Dermis microvascular lymphatic vessel endothelial cell (primary cell): ENCODE data around the gene NPR3. TPM values are rescaled to one million over a fixed set of nuclear protein-coding genes. Genes with fewer than 3 reads are reported as not detected.
A peak's percentile ranks its signal among the peaks of the same experiment; 100 is the strongest.

Experiments
- DNase-seq, 2 donors: peaks; one replicate each; pipeline versions ENCODE4 v3.0.0 to v3.0.0-alpha.2; 2010; ENCODE audit warnings: low read depth in 2 of 2
- total RNA-seq: library from RNA; depleted of rRNA; stranded (reverse); fragments of >200 nt; gene quantifications from 2 replicates; pipeline ENCODE4 v1.2.1, GENCODE V29; 2014

Gene NPR3
- total RNA-seq, 1 donor from 2014 or later, result 0.13 TPM

DNA sequence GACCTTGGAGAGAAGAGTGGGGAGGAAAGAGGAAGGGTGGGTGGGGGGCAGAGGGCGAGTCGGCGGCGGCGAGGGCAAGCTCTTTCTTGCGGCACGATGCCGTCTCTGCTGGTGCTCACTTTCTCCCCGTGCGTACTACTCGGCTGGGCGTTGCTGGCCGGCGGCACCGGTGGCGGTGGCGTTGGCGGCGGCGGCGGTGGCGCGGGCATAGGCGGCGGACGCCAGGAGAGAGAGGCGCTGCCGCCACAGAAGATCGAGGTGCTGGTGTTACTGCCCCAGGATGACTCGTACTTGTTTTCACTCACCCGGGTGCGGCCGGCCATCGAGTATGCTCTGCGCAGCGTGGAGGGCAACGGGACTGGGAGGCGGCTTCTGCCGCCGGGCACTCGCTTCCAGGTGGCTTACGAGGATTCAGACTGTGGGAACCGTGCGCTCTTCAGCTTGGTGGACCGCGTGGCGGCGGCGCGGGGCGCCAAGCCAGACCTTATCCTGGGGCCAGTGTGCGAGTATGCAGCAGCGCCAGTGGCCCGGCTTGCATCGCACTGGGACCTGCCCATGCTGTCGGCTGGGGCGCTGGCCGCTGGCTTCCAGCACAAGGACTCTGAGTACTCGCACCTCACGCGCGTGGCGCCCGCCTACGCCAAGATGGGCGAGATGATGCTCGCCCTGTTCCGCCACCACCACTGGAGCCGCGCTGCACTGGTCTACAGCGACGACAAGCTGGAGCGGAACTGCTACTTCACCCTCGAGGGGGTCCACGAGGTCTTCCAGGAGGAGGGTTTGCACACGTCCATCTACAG is 760 bp downstream of the NPR3 start:
- peak in 1 of 2 donors; percentile 23 for DNase-seq

DNA sequence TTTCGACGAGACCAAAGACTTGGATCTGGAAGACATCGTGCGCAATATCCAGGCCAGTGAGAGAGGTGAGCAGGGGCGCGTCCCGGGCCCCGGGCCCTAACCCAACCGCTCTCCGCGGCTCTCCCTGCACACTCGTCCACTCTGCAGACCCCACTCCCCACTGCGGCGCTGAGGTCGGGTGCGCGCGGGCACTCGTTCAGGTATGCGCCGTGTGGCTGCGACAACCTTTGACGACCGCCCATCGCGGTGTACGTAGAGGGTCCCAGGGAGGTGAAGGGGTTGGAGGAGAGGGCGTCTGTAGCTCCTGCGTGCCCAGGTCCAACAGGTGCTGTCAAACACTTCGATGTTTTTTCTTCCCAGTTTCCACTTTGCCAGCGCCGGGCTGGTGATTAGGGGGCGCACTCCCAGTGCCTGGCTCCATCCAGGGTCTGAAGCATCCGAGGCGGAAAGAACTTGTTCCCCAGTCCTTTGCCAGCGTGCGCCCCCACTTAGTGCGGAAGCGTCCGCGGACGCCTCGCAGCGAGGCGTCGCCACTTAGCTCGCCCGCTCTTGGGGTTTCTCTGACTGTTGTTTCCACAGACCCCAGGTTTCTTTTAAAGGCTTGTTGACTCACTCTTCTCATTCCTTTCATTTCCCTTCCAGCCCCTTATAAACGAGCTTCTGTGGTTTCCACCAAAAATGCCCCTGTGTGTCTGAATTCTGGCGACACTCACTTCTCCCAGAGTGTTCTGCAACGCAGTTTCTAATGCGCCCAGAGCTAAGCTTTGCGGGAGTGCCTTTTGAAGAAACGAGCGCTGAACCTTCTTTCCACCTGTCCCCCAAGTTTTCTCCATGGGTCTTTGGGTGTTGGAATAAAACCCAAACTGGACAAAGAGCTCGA is 1.6 kb downstream of the NPR3 start:
- DNase-seq, result no peak

DNA sequence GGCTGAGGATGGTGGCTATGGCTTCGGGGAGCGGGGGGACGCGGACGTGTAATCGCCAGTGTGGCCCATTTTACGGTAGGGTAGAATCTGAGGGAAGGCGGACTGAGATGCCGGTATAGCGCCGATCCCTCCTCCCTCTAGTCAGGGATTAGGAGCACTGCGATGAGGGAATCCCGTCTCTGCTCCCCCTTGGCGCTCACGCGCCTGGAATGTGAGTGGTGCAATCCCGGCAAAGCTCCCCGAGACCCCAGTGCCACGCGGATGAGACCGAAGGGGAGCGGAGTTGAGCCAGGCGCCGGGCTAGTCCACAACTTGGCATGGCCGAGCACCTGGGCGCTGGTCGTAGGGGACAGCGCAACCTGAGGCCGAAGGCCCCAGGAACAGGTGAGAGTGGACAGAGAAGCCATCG is 2.2 kb downstream of the NPR3 start:
- no peak for DNase-seq

DNA sequence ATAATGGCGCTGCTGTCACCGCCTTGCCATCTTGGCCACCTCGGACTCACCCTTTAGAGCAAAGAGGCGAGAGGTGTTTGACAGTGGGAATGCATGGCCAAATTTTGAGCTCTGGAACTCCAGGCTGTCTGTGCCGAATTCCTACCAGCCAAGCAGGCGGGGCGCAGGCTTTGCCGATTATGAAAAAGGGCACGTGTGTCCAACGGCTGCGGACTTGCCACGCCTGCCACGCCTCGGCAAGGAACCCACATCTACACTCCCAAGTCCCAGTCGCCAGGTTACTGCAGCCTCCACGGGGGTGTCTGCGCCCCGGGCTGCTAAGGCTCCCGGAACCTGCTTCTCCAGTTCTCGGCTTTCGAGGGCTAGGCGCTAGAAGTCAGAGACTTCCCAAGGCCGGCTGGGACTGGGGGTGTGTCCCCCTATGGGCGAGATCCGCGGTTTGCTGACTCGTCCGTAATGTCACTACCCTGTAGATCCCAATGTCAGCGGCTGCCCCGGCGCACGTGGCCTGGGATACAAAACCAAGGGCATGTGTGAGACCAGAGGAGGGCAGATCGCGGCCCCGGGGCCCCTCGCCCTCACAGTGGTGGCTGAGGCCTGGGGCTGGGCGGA is 2.8 kb downstream of the NPR3 start:
- no peak for DNase-seq

DNA sequence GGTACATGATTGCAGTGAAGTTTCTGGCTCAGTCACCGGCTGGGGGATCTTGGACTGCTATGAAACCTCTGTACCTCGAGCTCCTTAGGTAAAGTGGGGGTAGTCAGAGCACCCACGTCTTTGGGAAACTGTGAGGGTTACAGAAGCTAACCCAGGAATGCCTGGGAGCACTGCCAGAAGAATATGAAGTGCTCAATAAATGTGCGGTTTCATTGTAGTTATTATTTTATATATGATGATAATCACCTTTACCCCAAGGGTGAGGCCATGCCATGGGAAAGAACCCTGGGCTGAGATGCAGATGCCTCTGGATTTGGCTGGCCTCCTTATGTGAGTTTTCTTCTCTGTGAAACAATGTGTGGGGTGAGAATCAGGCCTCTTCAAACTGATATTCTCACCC is 3.7 kb downstream of the NPR3 start:
- DNase-seq, result no peak

DNA sequence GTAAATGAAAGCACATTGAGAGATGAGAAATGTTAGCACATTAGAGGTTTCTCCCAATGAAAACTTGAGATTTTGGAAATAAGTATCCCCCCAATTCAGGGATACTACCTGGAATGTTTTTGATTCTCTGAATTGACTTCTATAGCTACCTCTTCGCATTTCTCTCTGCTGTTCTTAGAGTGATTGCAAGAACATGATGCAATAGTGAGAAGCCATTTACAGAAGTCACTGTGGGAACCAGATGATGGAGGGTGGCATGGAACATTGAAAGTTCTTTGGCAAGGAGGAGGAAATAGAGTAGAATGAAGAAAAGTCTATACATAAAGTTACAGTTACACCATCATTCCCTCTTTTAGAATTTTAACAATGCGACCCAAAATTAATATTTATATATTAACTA is 9.2 kb downstream of the NPR3 start:
- no peak for DNase-seq

DNA sequence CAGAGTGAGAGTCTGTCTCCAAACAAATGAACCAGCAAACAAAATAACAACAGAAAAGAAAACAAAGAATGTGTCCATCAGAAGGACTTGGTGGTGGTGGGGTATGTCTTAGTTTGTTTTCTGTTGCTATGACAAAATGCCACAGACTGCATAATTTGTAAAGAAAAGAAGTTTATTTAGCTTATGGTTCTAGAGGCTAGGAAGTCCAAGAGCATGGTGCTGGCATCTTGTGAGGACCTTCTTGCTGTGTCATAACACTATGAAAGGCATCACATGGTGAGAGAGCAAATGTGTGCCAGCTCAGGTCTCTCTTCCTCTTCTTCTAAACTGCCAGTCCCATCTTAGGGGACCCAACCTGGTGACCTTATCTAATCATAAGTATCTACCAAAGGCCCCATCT is 10.5 kb downstream of the NPR3 start:
- no peak for DNase-seq

DNA sequence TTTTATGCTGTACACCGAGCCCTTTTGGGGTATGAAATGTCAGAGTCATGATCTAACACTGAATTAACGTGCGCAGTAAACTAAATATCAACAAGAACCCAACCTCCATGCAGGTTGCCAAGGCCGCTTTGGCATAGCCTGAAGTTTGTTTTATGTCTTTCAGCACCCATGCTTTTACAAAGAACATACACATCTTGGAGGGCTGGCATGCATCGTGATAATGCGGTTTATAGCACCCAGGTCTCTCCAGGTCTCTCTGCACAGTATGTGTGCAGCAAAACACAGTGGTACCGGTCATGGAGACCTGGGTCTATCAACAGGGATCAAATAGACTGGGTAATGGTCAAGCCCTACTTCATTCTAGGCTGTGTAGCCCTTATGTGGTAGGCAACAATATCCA is 11.8 kb downstream of the NPR3 start:
- DNase-seq, result no peak

DNA sequence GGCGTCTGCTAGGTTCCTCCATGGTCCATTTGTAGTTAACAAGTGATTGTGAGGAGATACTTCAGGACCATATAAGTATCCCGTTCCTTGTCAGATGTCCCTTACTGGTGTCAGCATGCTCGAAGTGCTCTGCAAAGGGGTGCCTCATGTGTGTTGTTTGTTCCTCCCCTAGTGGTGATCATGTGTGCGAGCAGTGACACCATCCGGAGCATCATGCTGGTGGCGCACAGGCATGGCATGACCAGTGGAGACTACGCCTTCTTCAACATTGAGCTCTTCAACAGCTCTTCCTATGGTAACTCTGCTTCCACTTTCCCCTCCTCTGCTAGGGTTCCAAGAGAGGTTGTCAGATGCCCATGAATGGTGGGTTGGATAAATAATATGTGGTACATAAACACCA is 13.4 kb downstream of the NPR3 start:
- DNase-seq, result no peak

DNA sequence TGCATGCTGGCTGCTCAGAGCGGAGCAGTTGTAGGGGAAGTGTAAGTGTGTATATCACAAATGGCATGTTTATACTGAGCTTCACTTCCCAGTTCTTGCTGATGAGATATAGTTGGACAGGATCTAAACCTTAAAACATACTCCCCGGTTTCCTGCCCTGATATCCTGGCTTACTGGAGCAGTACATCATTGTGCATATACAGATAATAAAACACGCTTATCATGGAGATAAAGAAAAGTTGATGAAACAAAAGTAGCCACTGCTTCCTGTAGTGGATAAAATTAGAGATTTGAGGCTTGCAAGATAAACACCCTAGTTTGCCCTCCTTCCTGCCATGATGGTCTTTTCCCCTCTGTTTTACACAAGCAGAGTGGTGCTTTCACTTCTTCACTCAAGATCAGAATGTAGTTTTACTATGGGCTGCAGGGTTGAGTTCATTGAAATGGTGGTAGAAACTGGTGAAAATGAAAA is 15.0 kb downstream of the NPR3 start:
- DNase-seq, result peak in 1 of 2 donors; percentile 24

DNA sequence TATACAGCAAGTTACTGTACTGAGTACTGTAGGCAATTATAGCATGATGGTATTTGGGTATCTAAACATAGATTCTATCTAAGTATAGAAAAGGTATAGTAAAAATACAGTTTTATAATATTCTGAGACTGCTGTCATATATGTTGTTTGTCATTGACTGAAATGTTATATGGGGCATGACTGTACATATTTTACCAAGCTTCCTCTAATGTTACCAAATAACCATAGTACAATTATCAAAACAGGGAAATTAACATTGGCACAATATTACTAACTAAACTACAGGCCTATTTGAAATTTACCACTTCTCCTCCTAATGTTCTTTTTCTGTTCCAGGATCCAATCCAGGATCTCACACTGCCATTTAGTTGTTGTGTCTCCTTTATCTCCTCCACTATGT is 18.5 kb downstream of the NPR3 start:
- no peak for DNase-seq

DNA sequence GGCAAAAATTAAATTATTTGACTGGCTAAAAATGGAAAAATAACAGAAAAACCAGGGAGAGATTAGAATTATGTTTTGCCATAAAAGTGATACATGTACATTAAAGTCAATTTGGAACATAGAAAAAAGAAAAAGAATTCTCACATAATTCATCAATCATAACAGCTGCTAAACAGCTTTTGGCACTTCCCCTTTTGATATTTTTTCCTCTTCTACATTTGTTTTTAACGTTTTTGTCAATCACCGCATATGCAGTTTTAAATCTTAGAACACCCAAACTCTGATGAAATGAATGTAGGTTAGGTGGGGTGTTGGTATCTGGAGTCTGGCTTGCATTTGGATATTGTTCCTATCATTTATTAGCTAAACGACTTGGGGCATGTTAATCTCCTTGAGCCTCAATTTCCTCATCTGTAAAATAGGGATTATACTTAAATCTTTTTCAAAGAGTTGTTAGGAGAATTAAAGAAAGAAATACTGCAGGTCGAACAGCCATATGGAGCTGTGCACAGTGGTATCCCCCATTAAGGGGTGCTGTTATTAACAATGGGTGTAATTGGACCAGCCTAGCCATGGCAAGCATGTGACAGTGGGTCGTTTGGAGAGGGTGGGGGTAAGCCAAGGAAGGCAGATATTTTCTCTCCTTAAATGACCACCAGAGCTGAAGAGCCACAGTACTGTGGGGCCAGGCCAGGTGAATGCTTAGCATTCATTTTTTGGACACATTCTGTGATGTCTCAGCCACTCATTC is 22.6 kb downstream of the NPR3 start:
- DNase-seq, result no peak

DNA sequence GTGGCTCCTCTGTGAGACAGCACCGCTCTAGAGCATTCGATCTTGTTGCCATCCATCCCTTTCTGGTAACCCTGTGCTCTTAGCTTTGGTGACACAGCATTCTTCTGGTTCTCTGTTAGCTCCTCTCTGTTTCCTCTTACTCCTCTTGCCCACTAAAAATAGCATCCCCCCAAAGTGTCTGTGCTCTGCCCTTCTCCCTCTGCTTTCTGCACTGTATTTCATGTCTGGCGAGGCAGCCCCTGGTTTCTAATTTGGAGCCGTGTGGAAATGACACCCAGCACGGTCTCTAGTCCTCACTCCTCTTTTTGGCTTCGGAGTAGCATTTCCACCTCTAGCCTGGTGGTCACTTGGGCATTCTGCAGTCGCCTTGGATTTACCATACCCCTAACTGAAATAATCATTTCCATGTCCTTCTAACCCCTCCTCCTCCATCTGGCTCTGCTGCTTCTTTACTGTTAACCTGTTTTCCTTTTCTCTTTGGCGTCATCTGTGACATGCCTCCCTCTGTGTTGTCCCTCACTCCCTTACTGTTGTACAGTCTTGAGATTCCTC is 23.8 kb downstream of the NPR3 start:
- DNase-seq, result no peak

DNA sequence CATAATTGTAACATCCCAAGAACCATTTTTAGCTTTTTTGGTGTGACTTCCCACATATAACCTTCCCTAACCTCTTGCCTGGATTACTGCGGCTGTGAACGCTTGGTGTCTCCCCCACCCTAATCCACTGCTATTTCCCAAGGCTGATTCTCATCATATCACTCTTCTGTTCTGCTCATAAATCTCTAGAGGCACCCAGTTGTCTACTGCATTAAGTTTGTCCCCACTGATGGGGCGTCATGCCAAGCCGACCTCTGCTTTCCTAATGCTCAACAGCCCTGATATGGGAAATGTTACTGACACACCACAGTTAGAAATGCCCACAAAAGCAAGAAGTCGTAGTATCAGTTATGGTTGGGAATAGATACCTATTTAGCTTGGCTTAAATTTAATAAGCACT is 24.4 kb downstream of the NPR3 start:
- DNase-seq, result no peak

DNA sequence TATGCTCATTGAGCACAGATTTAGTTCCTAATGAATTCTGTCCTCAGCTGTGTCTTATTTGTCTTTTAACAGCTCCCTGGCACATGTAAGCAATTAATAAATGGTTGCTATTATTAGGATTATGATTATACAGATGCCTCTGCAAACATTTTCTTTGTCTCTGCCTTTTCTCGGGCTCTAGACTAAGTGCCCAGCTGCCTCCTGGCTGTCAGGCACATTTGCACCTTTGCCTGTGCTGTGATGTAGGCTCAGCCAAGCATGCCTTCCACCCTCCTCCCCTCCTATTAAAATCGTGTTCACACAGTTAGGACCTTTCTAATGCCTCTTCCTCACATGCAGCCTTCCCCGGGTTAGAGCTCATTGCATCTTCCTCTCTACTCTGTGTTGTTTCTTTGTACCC is 25.7 kb downstream of the NPR3 start:
- no peak for DNase-seq

DNA sequence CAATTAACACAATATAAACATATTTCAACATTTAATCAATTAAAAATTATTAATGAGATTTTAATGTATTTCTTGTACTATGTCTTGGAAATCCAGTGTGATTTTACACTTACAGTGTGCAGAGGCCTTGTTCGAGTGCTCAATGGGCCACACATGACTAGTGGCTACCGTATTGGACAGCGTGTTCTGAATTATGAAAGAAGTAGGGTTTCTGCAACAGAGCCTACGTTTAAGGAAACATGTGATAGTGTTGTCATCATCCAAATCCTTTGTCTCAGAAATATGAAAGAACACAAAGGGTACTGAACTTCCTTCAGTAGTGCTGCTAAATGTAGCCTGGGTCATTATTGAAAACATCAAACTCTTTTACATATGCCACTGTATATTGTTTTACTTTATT is 29.5 kb downstream of the NPR3 start:
- no peak for DNase-seq

DNA sequence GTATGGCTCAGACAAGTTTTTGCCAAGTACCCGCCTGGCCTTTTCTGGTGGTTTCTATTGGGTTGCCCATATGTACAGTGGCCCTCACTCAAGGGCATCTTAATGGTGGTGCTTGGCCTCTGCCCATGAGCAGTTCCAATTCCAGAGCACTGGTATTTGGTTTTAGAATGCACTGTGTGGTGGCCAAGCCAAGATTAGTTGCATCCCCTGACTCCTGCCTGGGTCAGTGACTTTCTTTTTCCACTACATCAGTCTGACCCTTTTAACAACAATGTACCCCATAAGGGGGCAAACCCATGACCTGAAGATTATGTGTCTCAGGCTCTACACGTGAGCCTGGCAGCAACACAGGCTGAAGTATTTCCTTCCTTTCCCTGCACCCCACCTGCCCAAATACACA is 34.2 kb downstream of the NPR3 start:
- no peak for DNase-seq

DNA sequence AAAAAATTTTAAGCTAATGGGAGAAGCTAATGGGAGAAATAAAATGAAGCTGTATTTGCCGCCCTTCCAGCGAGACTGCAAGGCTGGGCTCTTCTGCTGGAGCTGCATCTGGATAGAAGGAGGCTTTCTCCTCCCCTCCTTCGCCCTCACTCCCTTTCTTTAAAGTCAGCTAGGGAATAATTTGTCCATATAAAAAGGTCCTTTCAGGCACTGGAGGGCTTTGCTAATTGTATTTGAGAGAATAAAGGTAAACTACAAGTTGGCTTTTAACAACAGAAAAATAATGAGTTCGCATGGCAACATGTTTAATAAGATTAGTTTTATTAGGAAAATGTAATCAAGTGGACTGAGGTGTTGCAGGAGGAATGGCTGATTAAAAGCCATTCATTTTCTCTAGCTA is 41.3 kb downstream of the NPR3 start:
- no peak for DNase-seq

DNA sequence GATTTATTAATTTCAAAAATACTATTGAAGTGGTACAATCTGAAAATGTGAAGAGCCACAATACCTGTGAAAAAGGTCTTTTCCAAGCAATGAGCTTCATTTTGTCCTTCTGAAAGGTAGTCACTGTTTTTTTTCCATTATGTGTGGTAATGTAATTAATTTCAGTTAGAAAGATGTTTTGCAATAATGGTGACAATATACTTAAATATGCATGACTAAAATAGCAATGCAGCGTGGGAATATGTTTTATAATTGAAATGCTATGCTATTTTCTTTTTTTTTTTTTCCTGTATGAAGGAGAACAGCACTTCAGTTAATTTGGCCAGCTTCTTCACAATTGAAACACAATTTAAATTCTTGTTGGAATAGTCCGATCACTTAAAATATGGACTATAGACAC is 41.9 kb downstream of the NPR3 start:
- no peak for DNase-seq

DNA sequence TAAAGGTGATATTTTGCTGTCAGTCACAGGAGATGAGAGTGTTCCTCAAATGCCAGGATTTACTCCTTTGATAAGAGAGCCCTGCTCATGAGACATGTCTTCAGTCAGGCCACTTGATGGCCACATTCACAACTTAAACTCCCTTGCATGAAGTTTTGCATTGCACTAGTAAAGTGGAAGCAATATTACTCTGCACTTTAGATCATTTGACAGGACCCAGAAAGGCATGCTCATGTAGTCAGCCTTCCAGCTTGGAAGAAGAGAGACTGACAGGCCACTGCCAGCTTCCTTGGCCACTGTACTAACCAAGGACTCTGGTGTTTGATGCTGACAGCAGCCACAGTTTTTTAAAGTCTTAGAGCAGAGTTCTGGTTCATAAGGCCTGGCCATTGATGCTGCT is 42.6 kb downstream of the NPR3 start:
- DNase-seq, result no peak

DNA sequence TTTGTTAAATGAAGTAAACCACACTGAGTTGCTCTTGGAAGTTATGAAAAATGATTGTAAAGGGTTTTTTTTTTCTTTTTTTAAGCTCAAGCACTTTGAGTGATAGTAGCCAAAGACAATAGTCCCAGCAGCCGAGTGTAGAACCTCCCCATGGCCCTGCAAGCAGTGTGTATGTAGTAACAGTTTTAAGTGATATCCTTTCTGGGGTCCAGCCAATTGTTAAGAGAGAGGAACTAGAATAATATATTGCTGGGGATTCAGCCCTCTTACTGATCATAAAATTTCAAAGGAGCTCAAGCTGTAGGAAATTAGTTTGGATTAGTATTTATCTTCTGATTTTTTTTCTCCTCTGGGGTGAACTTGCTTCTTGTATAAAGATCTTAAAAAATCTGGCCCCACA is 43.2 kb downstream of the NPR3 start:
- DNase-seq, result no peak
